Measurements from ENCODE around the gene DDX27. TPM values are rescaled to one million over a fixed set of nuclear protein-coding genes. Genes with fewer than 3 reads are reported as not detected.
A peak's percentile ranks its signal among the peaks of the same experiment; 100 is the strongest.
"Not testable (repeated sequence)": the region's sequence is repeated elsewhere in the genome, so short reads cannot be mapped to it uniquely, and the experiment has no call there.

The DDX27 gene
- total and polyA plus RNA-seq, 2 donors = 17.9 to 36.1 TPM

- not testable (repeated sequence) for H3K27ac ChIP-seq (ENCODE audit: low read depth); H3K4me3 ChIP-seq (ENCODE audit: low read depth, low read length); H3K36me3 ChIP-seq (ENCODE audit: insufficient read depth); DNase-seq (ENCODE audit: extremely low spot score); H3K4me1 ChIP-seq (ENCODE audit: insufficient read depth)
- WGBS = 60% methylated on average over 13 of the region's 13 CpGs
Measured at GRCh38 chr20:49218739-49219090, 501 bp upstream of the DDX27 start.

GRCh38 chr20:49219924-49220831, 962 bp downstream of the DDX27 start:
- Histone ChIP-seq H3K27ac (ENCODE audit: low read depth) (no peak overlapping the region), H3K36me3 (ENCODE audit: insufficient read depth) (no peaks in the 10 kb centered on the region), H3K4me3 (ENCODE audit: low read depth, low read length) (peak overlapping the region; percentile 61), H3K4me1 (ENCODE audit: insufficient read depth) (no peaks in the 10 kb centered on the region)
- no peak for DNase-seq (ENCODE audit: extremely low spot score)
- WGBS = 71% methylated on average over 28 of the region's 28 CpGs

- Histone ChIP-seq H3K4me3 (ENCODE audit: low read depth, low read length) (no peak overlapping the region), H3K4me1 (ENCODE audit: insufficient read depth) (no peaks in the 10 kb centered on the region), H3K27ac (ENCODE audit: low read depth) (no peak overlapping the region), H3K36me3 (ENCODE audit: insufficient read depth) (no peaks in the 10 kb centered on the region)
- WGBS = 91% methylated on average over 7 of the region's 7 CpGs
- no peak for DNase-seq (ENCODE audit: extremely low spot score)
Measured at GRCh38 chr20:49225896-49226295, 6.7 kb downstream of the DDX27 start.

DNA sequence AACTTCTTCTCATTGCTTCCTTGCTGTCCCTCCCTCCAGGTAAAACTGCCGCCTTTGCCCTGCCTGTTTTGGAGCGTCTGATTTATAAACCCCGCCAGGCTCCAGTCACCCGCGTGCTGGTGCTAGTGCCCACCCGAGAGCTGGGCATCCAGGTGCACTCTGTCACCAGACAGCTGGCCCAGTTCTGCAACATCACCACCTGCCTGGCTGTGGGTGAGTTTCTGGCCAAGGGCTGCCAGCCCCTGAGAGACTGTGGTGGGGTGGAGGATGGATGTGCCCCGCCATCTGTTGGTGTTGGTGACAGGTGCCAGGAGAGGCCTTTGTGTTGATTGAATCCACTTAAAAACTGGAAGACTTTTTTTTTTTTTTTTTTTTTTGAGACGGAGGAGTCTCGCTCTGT, 9.5 kb downstream of the DDX27 start:
- no peak for DNase-seq (ENCODE audit: extremely low spot score)
- Histone ChIP-seq H3K4me3 (ENCODE audit: low read depth, low read length) (no peak overlapping the region), H3K36me3 (ENCODE audit: insufficient read depth) (no peaks in the 10 kb centered on the region), H3K27ac (ENCODE audit: low read depth) (no peak overlapping the region), H3K4me1 (ENCODE audit: insufficient read depth) (no peaks in the 10 kb centered on the region)
- WGBS = 96% methylated on average over 9 of the region's 9 CpGs

GRCh38 chr20:49229381-49229780, 10.2 kb downstream of the DDX27 start:
- Histone ChIP-seq H3K4me1 (ENCODE audit: insufficient read depth) (no peaks in the 10 kb centered on the region), H3K4me3 (ENCODE audit: low read depth, low read length) (no peak overlapping the region), H3K27ac (ENCODE audit: low read depth) (no peak overlapping the region), H3K36me3 (ENCODE audit: insufficient read depth) (peaks cover under 1% of the 10 kb centered on the region)
- DNase-seq (ENCODE audit: extremely low spot score) = no peak
- WGBS = 96% methylated on average over 2 of the region's 2 CpGs

- H3K4me3 ChIP-seq (ENCODE audit: low read depth, low read length) = no peak overlapping the region
- DNase-seq (ENCODE audit: extremely low spot score) = no peak
- no peaks in the 10 kb centered on the region for H3K4me1 ChIP-seq (ENCODE audit: insufficient read depth)
- 96% methylated on average over 10 of the region's 10 CpGs for WGBS
- peaks cover 5% of the 10 kb centered on the region for H3K36me3 ChIP-seq (ENCODE audit: insufficient read depth)
- no peak overlapping the region for H3K27ac ChIP-seq (ENCODE audit: low read depth)
Measured at GRCh38 chr20:49230021-49230420, 10.8 kb downstream of the DDX27 start.

GRCh38 chr20:49230561-49231133, 11.4 kb downstream of the DDX27 start:
- no peak for DNase-seq (ENCODE audit: extremely low spot score)
- no peak overlapping the region for H3K4me3 ChIP-seq (ENCODE audit: low read depth, low read length)
- H3K4me1 ChIP-seq (ENCODE audit: insufficient read depth) = no peaks in the 10 kb centered on the region
- WGBS = 77% methylated on average over 8 of the region's 8 CpGs
- no peak overlapping the region for H3K27ac ChIP-seq (ENCODE audit: low read depth)
- H3K36me3 ChIP-seq (ENCODE audit: insufficient read depth) = peaks cover 5% of the 10 kb centered on the region

DNA sequence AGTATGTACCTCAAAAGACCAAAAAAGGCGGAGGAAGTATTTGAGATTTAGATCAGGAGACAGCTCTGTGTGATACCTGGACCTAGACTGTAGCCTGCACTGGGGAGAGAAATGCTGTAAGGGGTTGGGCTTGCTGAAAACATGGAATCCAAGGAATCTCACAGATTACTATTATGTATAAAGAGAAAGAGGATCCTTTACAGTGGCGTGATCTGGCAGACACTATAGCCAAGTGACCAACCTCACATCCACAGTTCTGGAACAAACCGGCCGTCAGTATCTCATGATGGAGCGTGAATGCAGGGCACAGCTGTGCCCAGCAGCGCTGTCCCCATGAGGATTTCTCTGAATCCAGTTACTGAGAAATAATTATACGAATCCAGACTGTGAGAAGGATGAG, 12.3 kb downstream of the DDX27 start:
- 69% methylated on average over 7 of the region's 7 CpGs for WGBS
- no peak overlapping the region for H3K27ac ChIP-seq (ENCODE audit: low read depth)
- no peaks in the 10 kb centered on the region for H3K4me1 ChIP-seq (ENCODE audit: insufficient read depth)
- no peak overlapping the region for H3K4me3 ChIP-seq (ENCODE audit: low read depth, low read length)
- no peak for DNase-seq (ENCODE audit: extremely low spot score)
- H3K36me3 ChIP-seq (ENCODE audit: insufficient read depth) = peaks cover 9% of the 10 kb centered on the region

GRCh38 chr20:49233226-49233625, 14.0 kb downstream of the DDX27 start:
- 93% methylated on average over 10 of the region's 10 CpGs for WGBS
- Histone ChIP-seq H3K4me3 (ENCODE audit: low read depth, low read length) (no peak overlapping the region), H3K27ac (ENCODE audit: low read depth) (no peak overlapping the region), H3K36me3 (ENCODE audit: insufficient read depth) (peaks cover 11% of the 10 kb centered on the region), H3K4me1 (ENCODE audit: insufficient read depth) (no peaks in the 10 kb centered on the region)
- DNase-seq (ENCODE audit: extremely low spot score) = no peak

GRCh38 chr20:49234831-49235230, 15.6 kb downstream of the DDX27 start:
- Histone ChIP-seq H3K4me1 (ENCODE audit: insufficient read depth) (no peaks in the 10 kb centered on the region), H3K4me3 (ENCODE audit: low read depth, low read length) (no peak overlapping the region), H3K27ac (ENCODE audit: low read depth) (no peak overlapping the region), H3K36me3 (ENCODE audit: insufficient read depth) (peaks cover 18% of the 10 kb centered on the region)
- WGBS = 93% methylated on average over 6 of the region's 6 CpGs
- no peak for DNase-seq (ENCODE audit: extremely low spot score)

- H3K4me3 ChIP-seq (ENCODE audit: low read depth, low read length) = no peak overlapping the region
- no peaks in the 10 kb centered on the region for H3K4me1 ChIP-seq (ENCODE audit: insufficient read depth)
- no peak overlapping the region for H3K27ac ChIP-seq (ENCODE audit: low read depth)
- 91% methylated on average over 9 of the region's 9 CpGs for WGBS
- DNase-seq (ENCODE audit: extremely low spot score) = no peak
- H3K36me3 ChIP-seq (ENCODE audit: insufficient read depth) = peaks cover 18% of the 10 kb centered on the region
Measured at GRCh38 chr20:49236301-49236700, 17.1 kb downstream of the DDX27 start.

- Histone ChIP-seq H3K4me1 (ENCODE audit: insufficient read depth) (no peaks in the 10 kb centered on the region), H3K36me3 (ENCODE audit: insufficient read depth) (peaks cover 18% of the 10 kb centered on the region), H3K4me3 (ENCODE audit: low read depth, low read length) (no peak overlapping the region), H3K27ac (ENCODE audit: low read depth) (no peak overlapping the region)
- 93% methylated on average over 4 of the region's 4 CpGs for WGBS
- DNase-seq (ENCODE audit: extremely low spot score) = no peak
Measured at GRCh38 chr20:49237531-49237930, 18.3 kb downstream of the DDX27 start.

GRCh38 chr20:49245921-49246740, 26.9 kb downstream of the DDX27 start:
- Histone ChIP-seq H3K36me3 (ENCODE audit: insufficient read depth) (peaks cover 8% of the 10 kb centered on the region), H3K4me3 (ENCODE audit: low read depth, low read length) (no peak overlapping the region), H3K4me1 (ENCODE audit: insufficient read depth) (no peaks in the 10 kb centered on the region), H3K27ac (ENCODE audit: low read depth) (peak overlapping the region; percentile 12)
- 20% methylated on average over 3 of the region's 3 CpGs for WGBS
- peak; percentile 7 for DNase-seq (ENCODE audit: extremely low spot score)

Measured in urinary bladder (tissue), 4 donors.